Right atrium auricular region (tissue), 2 donors: ENCODE data around the gene ZNF146. TPM values are rescaled to one million over a fixed set of nuclear protein-coding genes. Genes with fewer than 3 reads are reported as not detected.

Experiments used
- total RNA-seq, 2 donors: library from RNA; depleted of rRNA; stranded (reverse); fragments of >200 nt; gene quantifications; one replicate each; pipeline ENCODE4 v1.1.0, GENCODE V29; 2016

ZNF146 gene
- total RNA-seq, 2 donors from 2014 or later = 46.2 to 48.0 TPM

Other genes starting within 250 kb of the ZNF146 start
- gene SDHAF1, start 219.9 kb upstream of the ZNF146 start, total RNA-seq = 10 to 100 TPM; 30.8 to 34.9 TPM
- not detected for gene SYNE4, start 206.3 kb upstream of the ZNF146 start, total RNA-seq
- gene ALKBH6, start 200.9 kb upstream of the ZNF146 start, total RNA-seq = 10 to 100 TPM; 16.2 to 16.5 TPM
- 10 to 100 TPM in 1 of 2 donors, 1 to 10 TPM in 1; 5.1 to 10.7 TPM for gene CLIP3, start 182.2 kb upstream of the ZNF146 start, total RNA-seq
- 10 to 100 TPM in 1 of 2 donors, 1 to 10 TPM in 1; 5.7 to 11.6 TPM for gene THAP8, start 160.8 kb upstream of the ZNF146 start, total RNA-seq
- gene WDR62, start 160.2 kb upstream of the ZNF146 start, total RNA-seq = 10 to 100 TPM in 1 of 2 donors, under 1 TPM in 1; 0.75 to 10.6 TPM
- not detected for gene OVOL3, start 104.0 kb upstream of the ZNF146 start, total RNA-seq
- gene POLR2I, start 100.2 kb upstream of the ZNF146 start, total RNA-seq = 100 to 1,000 TPM in 1 of 2 donors, 10 to 100 TPM in 1; 76.9 to 121 TPM
- 100 to 1,000 TPM; 107 to 110 TPM for gene TBCB, start 99.6 kb upstream of the ZNF146 start, total RNA-seq
- gene CAPNS1, start 75.0 kb upstream of the ZNF146 start, total RNA-seq = 100 to 1,000 TPM; 222 to 238 TPM
- 100 to 1,000 TPM; 136 to 347 TPM for gene COX7A1, start 62.7 kb upstream of the ZNF146 start, total RNA-seq
- gene ZNF565, start 441 bp upstream of the ZNF146 start, total RNA-seq = 1 to 10 TPM; 2.4 to 3.1 TPM
- 1 to 10 TPM; 1.3 to 1.5 TPM for gene ZFP14, start 164.1 kb downstream of the ZNF146 start, total RNA-seq
- gene ZFP82, start 203.5 kb downstream of the ZNF146 start, total RNA-seq = 1 to 10 TPM; 4.6 to 4.7 TPM